NCI-H524 (cell line): ENCODE data around the gene ABAT.
A peak's percentile ranks its signal among the peaks of the same experiment; 100 is the strongest.

ENCODE experiments used
- DNase-seq, 2 experiments: peaks; one replicate each; lab custom pipeline; 2025; lab: John Stamatoyannopoulos, UW

Gene ABAT

DNA sequence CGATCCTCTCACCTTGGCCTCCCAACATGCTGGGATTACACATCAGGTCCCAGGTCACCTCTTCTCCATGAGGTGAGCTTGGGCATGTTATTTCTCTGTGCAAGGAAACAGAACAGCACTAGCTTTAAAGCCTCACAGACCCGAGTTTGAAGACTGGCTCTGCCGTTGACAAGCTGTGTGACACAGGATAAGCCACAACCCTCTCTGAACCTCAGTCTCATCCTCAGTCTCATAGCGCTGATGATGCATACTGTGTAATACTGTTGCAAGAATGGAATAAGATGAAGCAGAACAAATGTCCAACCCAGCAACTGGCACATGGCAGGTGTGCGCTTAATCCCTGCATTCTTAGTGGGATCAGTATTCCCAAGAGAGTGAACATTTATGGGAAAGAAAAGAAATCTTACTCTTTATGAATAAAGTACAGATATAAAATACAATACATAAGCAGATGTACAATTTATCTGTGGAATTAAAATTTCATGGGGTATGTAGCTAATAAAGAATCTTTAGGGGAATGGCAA is 43.5 kb downstream of the ABAT start:
- DNase-seq = peak; percentile 82 to 90

DNA sequence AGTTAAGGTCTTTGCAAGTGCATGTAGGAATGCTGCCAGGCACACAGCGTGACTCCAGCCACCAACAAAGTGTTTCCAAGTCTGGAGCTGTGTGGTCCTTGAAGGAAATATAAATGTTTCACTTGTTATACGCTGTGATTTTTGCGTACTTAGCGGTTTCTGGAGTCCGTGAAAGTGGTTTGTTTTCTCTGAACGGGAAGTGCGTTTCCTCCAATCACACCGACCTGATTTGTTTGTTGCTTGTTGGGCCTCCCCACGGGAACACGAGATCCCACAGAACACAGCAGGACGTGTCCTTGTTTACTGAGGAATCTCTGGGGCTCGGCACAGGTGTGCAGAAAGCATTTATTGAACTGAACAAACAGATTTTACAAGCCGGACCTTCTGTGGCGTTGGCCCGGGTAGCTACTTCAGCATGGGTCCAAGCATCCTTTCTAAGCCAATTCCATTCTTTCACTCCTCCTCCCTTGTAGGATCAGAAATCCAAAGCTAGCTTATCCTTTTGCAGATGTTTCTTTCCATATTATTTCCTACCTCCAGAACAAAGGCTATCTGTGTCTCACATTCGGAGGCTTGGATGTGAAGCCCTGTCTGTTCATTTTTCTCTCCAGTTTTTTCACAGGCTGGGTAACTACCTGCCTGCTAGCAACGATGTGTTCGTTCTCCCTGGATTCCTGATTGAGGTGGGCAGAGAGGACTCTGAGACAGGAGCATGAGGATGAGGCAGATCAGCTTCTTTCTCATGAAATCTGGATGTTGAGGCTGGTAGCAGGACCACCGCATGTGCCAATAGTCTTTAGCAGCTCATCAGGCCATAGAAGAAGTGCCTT is 44.6 kb downstream of the ABAT start:
- DNase-seq = no peak

DNA sequence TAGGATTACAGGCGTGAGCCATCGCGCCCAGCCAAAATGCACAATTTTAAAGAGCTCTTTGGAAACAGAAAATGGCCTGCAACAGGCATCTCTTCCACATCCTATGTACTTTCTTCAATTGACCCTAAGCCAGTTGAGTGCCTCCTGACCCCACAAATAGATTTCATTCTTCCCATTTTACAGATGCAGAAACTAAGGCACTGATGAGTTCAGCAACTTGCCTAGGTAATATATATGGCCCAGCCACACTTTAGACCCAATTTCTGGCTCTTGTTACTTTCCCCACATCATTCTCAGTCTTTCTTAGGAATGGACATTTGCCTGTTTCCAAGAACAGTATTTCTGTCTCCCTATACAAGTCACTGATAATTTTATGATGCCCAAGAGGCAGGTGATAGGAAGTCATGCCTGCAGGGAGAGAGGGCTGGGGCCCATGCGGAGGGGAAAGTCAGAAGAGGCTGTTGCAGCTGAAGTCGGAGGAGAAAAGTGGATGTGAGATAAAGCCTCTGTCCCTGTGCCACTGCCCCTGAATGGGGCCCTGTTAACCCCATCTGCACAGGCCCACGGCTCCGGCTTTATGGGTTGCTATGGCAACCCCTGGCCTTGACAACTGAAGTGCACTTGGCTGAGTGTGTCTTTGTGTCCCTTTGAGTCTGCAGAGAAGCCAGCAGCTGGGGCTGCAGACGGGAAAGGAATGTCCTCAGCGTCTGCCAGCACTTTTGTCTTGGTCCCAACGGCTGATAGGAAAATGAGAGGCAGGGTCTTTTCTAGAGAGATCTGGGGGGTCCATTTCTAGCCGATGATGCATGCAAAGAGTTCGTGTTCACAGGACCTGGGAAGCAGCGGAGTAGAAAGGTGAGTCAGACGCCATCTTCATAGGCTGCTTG is 45.9 kb downstream of the ABAT start:
- DNase-seq = peak; percentile 99 to 100

DNA sequence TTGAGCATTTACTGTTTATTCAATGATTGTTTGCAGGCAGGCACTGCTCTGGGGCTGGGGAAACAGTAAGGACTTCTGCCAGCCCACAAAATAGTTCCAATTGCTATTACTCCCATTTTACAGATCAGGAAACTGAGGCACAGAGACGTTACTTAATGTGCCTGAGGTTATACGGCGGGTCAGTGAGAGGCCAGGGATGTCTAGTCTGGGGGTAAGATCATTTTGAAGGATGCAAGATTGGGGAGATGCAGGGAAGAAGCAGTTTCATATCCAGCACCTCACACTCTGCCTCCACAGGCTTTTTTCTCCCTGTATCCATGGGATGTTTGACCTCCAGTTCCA is 46.5 kb downstream of the ABAT start:
- DNase-seq = no peak

DNA sequence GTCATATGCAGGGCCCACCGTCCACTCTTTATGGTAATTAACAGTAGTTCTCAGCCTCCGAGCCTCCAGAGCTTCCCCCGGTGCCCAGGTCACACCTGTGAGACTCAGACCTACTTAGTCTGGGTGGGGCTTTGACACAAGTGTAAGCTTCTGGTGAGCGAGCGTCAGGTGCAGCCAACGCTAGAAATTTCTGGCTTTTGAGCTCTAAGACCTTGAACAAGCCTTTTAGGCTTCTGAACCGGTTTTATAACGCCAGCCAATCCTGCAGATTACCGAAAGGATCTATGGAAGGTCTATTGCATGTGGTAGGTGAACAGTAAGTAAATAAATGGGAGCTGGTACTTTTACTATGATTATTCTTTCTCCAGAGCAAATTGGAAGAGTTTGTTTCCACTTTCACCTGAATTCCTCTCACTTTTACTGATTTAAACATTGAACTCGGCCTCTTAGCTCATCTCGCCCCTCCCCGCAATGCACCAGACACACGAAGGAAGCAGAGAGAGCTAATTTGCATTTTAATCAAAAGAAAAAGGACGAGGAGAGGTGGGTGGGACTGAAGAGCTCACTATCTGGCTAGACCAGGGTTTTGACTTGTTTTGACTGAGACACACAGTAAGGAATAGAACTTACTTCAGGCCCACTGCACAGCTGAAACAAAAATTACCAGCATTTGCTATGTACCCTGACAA is 47.1 kb downstream of the ABAT start:
- no peak for DNase-seq

DNA sequence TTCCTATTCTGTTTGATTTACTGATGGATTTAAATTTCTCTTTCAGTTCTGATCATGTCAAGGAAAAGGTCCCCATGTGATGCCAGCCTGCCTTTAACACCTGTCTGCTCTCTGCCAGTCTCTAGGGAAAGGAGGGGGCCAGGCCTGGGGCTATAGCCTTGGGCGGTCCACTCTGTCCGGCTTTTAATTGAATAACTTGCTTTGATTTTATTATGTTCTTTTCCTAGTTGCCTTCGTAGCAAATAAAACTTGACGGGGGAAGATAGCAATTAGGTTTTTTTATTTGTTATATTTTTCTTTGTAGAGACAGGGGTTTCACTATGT is 47.6 kb downstream of the ABAT start:
- DNase-seq = peak in 1 of 2 experiments; percentile 16

DNA sequence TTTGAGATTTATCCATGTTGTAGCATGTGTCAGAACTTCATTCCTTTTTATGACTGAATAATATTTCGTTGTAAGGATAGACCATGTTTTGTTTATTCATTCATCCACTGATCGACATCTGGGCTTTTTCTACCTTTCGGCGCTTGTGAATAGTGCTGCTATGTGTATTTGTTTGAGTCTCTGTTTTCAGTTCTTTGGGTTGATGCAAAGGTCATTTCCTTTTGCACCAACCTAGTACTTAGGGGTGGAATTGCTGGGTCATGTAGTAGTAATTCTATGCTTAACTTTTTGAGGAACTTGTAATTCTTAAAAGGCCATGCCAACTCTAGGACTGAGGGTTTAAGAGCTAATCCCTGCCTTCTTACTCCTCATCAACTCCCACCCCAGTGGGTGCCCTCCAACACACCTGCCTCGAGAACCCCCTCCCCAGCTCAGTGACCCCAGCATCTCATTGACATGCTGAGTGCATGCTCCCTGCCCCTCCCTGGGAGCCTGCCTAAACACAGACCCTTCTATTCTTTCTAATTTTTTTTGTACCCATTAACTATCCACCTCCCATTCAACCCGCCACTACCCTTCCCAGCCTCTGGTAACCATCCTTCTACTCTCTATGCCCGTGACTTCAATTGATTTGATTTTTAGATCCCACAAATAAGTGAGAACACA is 51.2 kb downstream of the ABAT start:
- no peak for DNase-seq

DNA sequence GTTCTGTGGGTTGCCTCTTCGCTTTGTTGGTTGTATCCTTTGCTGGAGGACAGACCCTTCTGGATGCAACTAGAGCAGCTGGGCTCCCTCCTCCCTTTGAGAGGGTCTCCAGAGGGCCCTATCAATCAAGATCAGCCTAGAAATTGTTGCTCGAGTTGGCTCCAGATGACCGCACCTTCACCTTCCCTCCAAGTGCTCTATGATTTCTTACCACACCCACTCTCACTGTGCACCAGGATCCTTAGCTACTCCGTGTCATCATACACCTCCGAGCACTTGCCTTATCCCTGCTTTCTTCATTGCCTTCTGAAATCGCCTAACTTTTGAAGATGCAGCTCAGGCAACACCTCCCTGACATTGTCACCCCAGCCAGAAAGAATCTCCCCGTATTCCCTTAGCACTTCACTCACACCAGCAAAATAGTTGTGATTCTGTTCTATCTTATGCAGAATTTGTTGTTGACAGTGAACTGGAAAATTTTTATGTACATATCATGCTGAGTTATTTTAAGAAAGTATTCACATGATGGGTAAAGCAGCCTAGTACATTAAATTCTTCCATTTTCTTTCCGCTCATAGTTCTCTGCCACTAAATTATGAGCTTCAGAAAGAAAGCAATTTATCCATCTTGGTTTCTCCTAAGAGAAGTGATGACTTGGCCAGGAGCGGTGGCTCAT is 52.9 kb downstream of the ABAT start:
- DNase-seq = peak in 1 of 2 experiments; percentile 52

DNA sequence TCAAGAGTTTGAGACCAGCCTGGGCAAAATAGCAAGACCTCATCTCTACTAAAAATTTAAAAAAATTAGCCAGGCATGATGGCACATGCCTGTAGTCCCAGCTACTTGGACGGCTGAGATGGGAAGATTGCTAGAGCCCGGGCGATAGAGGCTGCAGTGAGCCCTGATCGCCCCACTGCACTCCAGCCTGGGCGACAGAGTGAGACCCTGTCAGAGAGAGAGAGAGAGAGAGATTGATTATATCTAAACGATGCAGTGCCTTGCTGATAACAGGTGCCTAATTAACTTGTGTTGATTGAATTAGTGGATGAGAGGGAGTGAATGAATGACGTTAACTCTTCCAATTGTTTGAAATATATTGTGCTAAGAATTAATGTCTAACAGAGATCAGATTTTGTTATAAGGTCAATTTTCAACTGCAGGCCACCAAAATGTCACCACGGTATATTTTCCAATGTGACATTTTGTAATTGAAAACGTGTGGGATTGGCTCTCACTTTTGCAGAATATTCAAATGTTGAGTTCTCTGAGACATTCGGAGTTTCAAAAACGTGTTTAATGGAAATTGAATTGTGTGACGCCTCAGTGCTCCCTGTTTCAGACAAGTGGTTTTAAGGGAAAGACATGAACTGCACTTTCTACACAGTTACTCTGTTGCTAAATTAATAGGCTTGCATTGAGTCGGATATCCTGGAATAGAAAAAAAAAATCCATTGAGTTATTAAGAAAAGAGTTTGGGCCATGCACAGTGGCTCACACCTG is 53.6 kb downstream of the ABAT start:
- DNase-seq = no peak

DNA sequence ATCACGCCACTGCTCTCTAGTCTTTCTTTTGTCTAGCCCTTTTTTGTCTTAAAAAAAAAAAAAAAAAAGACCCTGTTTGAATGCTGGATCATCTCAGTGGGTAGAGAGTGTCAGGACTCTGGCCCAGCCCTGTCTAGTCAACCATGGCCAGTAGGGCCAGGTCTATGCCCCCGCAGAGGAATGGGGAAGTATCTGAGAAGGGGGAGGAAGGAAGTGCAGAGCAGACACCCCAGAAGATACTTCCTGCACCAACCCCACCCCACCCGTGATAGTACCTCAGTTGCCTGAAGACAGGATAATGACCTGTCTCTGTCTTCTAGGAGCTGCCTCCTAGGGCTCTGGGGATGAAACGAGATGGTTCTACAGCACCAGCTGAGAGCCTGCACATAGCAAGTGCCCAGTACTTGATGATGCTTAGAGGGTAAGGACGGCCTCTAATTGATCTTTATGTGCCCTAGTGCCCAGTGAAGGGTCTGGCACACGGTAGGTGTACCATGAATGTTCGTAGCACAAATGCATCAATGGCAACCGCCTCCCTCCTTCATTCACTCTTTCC is 55.4 kb downstream of the ABAT start:
- no peak for DNase-seq

DNA sequence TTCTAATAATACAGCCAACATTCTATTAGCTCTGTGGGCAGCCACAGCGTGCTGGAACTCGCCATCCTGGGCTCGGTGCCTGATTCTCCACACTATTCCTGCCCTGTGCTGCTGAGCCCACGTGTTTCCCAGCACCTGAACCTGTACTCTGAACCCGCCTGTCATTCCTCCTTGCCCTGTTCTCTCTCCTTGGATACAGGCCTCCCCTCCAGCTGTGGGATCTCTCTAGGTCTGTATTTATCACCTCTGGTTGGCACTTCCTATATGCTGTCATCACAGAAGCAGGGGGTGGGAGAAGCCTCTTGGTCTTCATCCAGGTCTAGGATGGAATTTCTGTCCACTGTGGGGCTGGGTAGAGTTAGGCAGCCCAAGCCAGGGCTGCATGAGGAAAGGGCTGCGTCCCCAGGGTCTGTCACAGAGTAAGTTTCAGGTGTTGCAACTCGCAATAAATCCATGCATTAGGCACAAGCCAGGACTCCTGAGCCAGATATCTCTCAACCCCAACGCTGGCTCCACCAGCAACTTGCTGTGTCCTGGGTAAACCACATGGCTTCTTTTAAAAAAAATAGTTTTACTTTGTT is 56.0 kb downstream of the ABAT start:
- DNase-seq = no peak

DNA sequence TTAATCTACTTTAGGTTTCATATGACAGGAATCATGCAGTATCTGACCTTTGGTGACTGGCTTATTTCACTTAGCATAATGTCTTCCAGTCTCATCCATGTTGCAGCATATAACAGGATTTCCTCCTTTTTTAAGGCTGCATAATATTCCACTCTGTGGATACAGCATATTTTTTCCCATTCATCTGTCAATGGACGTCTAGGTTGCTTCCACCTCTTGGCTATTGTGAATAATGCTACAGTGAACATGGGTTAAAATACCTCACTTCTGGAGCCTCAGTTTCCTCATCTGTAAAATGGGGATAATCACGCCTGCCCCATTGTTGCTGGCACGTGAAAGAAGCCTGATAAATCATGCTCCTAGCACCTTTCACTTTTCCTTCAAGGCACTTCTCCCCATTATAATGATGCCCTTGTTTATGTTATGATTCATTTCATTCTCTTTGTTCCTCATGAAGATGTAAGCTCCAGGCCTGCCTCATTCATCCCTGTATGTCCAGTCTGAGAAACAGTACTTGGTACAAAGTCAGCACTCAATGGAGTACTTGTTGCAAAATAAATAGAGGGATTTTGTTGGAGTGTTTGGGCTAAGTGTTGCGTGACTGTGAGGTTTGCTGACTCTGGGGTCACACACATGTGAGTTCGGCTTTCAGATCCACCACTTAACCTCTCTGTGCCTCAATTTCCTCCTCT is 59.6 kb downstream of the ABAT start:
- no peak for DNase-seq

DNA sequence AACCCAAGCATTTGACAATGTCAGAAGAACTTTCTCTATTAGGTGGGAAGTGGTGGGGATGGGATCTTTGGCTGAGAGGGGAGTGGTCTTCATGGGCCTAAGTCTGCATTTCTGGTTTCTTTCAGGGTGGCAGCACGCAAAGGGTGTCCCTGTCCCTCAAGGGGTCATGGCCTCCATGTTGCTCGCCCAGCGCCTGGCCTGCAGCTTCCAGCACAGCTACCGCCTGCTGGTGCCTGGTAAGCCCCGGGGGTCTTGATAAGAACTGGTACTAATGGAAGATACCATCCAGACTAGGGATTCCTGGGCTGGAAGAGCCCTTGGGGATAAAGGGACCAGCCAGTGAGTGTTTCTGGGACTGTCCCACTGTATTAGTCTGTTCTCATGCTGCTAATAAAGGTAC is 61.2 kb downstream of the ABAT start:
- no peak for DNase-seq

DNA sequence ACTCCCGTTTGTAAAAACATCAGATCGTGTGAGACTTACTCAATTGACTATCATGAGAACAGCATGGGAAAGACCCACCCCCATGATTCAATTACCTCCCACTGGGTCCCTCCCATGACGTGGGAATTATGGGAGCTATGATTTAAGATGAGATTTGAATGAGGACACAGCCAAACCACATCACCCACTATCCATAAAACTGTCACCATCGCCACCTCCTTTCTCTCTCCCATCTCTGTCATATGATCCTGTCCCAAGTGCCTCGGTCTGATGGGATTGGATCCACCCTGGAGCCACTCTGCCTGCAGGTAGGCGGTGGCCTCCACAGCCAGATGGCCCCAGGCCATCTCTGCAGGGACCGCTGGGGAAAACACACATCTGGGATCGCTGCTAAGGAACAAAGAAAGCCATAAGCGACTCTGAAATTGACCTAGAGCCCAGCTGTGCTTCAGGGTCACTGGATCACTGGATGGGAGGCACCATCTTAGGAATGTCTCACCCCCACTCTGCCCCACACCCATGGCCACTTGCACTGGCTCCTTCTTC is 61.8 kb downstream of the ABAT start:
- DNase-seq = peak; percentile 89 to 97

DNA sequence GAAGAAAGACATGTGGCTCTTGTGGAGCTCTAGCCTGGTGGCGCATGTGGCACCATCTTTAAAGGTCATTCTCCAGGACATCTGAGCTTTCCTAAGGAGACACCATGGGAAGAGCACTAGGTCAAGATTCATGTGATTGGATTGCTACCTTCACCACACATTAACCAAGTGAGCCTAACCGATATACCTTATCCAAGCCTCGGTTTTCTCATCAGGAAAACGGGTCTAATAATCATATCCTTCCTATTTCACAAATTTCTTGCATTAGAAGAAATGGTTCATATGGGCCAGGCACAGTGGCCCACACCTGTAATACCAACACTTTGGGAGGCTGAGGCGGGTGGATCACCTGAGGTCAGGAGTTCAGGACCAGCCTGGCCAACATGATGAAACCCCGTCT is 64.7 kb downstream of the ABAT start:
- DNase-seq = no peak

DNA sequence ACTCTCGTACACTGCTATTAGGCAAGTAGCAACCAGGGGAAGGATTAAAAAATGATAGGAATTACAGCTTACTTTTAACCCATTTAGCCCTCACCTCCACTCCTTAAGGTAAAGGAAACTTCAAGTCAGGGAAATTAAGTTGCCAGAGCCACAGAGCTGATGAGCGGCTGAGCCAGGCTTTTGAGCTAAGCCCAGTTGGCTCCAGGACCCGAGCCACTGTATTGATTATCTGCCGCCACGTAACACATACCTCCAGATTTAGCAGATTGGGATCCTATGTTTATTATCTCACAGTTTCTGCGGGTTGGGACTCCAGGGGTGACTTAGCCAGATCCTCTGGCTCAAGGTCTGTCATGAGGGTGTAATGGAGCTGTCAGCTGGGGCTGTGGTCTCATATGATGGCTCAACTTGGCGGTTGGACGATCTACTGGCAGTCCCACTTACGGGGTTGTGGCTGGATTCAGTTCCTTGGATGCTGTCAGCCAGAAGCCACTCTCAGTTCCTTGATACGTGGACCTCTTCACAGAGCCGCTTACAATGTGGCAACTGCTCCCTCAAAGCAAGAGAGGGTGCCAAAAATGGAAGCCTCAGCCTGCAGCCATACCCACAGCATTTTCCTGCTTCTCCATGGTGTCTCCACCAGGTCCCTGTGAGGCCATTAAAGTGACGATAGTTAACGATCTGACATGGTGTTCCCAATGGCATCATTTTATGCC is 65.7 kb downstream of the ABAT start:
- DNase-seq = no peak

DNA sequence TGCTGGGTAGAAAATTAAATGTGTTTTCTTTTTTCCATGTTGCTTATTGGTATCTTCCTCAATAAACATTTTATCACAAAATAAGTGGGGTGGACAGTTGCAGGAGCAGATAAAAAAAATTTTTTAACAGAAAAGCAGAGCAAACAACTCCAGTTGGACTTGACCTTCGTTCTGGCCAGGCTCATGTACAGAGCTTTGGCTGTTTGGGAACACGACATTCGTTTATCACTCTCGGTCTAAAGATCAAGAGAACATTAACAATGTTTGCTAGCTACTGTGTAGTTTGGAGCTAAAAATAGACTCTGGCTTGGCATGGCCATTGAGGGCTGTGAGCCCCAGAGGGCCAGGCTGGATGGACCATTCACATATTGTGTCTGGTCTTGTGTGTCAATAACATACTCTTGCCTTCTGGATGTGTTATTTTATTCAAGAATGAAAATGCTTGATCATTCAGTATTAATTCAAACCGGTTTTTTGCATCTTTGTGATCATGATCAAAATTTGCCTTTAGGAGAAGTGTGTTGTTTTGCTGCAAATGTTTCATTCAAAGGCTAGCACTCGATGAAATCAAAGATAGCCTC is 66.4 kb downstream of the ABAT start:
- no peak for DNase-seq

DNA sequence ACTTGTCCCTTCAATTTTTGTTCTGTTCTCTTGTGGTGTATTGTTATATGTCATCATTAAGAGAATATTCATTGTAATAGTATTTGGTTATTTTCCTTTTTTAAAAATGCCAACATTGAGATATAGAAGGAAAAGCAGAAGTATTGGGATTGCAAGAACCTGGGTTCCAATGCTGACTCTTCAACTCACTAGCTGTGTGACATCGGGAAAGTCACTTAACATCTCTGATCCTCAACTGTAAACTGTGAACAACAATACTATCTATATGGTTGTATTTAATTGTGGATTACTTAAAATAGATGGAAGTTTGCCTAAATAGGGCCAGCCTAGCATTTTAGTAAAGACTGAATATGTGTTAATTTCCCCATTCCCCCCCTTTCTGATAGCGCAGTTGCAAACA is 67.2 kb downstream of the ABAT start:
- DNase-seq = no peak
